Ectodermal cell (in vitro differentiated cells): Measurements from ENCODE around the gene DAB1.

Experiments
- H3K27ac ChIP-seq: 2 replicates; pipeline ENCODE4 v1.7.0; 2013; ENCODE audit warnings: mild to moderate bottlenecking, low read depth, low read length; ENCODE audit not compliant: insufficient read depth, poor library complexity, severe bottlenecking
- H3K27me3 ChIP-seq: 2 replicates; pipeline ENCODE4 v1.7.0; 2013; ENCODE audit warnings: mild to moderate bottlenecking, low read length; ENCODE audit not compliant: insufficient read depth, control insufficient read depth, poor library complexity, severe bottlenecking
- H3K36me3 ChIP-seq: one replicate; pipeline ENCODE4 v1.7.0; 2013; ENCODE audit warnings: low read length; ENCODE audit not compliant: control insufficient read depth, insufficient read depth
- H3K4me1 ChIP-seq: one replicate; pipeline ENCODE4 v1.7.0; 2013; ENCODE audit warnings: low read length; ENCODE audit not compliant: control insufficient read depth, insufficient read depth
- H3K4me3 ChIP-seq: 2 replicates; pipeline ENCODE4 v1.7.0; 2013; ENCODE audit warnings: low read depth, low read length, control low read depth; ENCODE audit not compliant: insufficient read depth
- H3K9me3 ChIP-seq: 2 replicates; pipeline ENCODE4 v1.7.0; 2013; ENCODE audit warnings: mild to moderate bottlenecking, low read length, moderate library complexity; ENCODE audit not compliant: control insufficient read depth
- WGBS, 2 experiments: methylation state at CpG; one replicate each; pipeline ENCODE4 v1.1.7; 2013; ENCODE audit warnings: missing lambda C conversion rate in 2 of 2; 5-methylcytosine and 5-hydroxymethylcytosine counted together

DAB1 gene

GRCh38 chr1:56973923-56974742 is 449.7 kb downstream of the DAB1 start:
- H3K27me3 ChIP-seq = no peaks in the 10 kb centered on the region
- no peaks in the 10 kb centered on the region for H3K36me3 ChIP-seq
- no peak overlapping the region for H3K27ac ChIP-seq
- no peaks in the 10 kb centered on the region for H3K4me1 ChIP-seq
- H3K9me3 ChIP-seq = no peaks in the 10 kb centered on the region
- H3K4me3 ChIP-seq = no peak overlapping the region
- 85 to 90% methylated on average over 5 of the region's 5 CpGs for WGBS, 2 experiments

- H3K27ac ChIP-seq = no peak overlapping the region
- H3K9me3 ChIP-seq = no peaks in the 10 kb centered on the region
- H3K4me3 ChIP-seq = no peak overlapping the region
- H3K4me1 ChIP-seq = no peaks in the 10 kb centered on the region
- WGBS, 2 experiments = 86 to 92% methylated on average over 1 of the region's 1 CpG
- H3K27me3 ChIP-seq = no peaks in the 10 kb centered on the region
- no peaks in the 10 kb centered on the region for H3K36me3 ChIP-seq
These were observed 450.9 kb downstream of the DAB1 start for GRCh38 chr1:56972976-56973375.

GRCh38 chr1:56970280-56970679 is 453.6 kb downstream of the DAB1 start:
- 98% methylated on average over 1 of the region's 1 CpG for WGBS, 2 experiments
- no peaks in the 10 kb centered on the region for H3K9me3 ChIP-seq

GRCh38 chr1:56968878-56969495 is 454.9 kb downstream of the DAB1 start:
- Histone ChIP-seq H3K4me3 (no peak overlapping the region), H3K27ac (no peak overlapping the region), H3K4me1 (no peaks in the 10 kb centered on the region), H3K27me3 (no peaks in the 10 kb centered on the region), H3K9me3 (no peaks in the 10 kb centered on the region), H3K36me3 (no peaks in the 10 kb centered on the region)
- WGBS, 2 experiments = 93 to 95% methylated on average over 2 of the region's 2 CpGs

More at GRCh38 chr1:56970280-56970679, 453.6 kb downstream of the DAB1 start:
- no peaks in the 10 kb centered on the region for H3K36me3 ChIP-seq
- H3K27ac ChIP-seq = no peak overlapping the region
- no peaks in the 10 kb centered on the region for H3K27me3 ChIP-seq
- H3K4me1 ChIP-seq = no peaks in the 10 kb centered on the region
- H3K4me3 ChIP-seq = no peak overlapping the region

- Histone ChIP-seq H3K36me3 (no peaks in the 10 kb centered on the region), H3K4me1 (no peaks in the 10 kb centered on the region), H3K27me3 (no peaks in the 10 kb centered on the region), H3K4me3 (no peak overlapping the region), H3K27ac (no peak overlapping the region), H3K9me3 (no peaks in the 10 kb centered on the region)
- WGBS, 2 experiments = 55 to 58% methylated on average over 15 of the region's 15 CpGs
These were observed 455.7 kb downstream of the DAB1 start for GRCh38 chr1:56967900-56968832.

- Histone ChIP-seq H3K27ac (no peak overlapping the region), H3K4me3 (no peak overlapping the region), H3K27me3 (no peaks in the 10 kb centered on the region), H3K9me3 (no peaks in the 10 kb centered on the region), H3K36me3 (no peaks in the 10 kb centered on the region), H3K4me1 (no peaks in the 10 kb centered on the region)
- 75 to 84% methylated on average over 3 of the region's 3 CpGs for whole genome bisulfite sequencing, 2 experiments
These were observed 456.5 kb downstream of the DAB1 start for GRCh38 chr1:56967355-56967754.

- WGBS, 2 experiments = no CpG with 5 or more reads among the region's 1 CpG
- H3K27ac ChIP-seq = no peak overlapping the region
These were observed 457.2 kb downstream of the DAB1 start for GRCh38 chr1:56966698-56966999.

GRCh38 chr1:56965916-56966697 is 457.8 kb downstream of the DAB1 start, which contains the start of gene C8B:
Gene C8B (minus strand): TSS chr1:56966015. CDS start chr1:56965948, 67 bp downstream.
- WGBS, 2 experiments = 99 to 100% methylated on average over 3 of the region's 3 CpGs
- no peak within 1 kb of the TSS for H3K27ac ChIP-seq
- H3K36me3 ChIP-seq = no peaks in the 10 kb centered on the region
- H3K9me3 ChIP-seq = no peaks in the 10 kb centered on the region
- no peaks in the 10 kb centered on the region for H3K4me1 ChIP-seq
- H3K27me3 ChIP-seq = no peaks in the 10 kb centered on the region
- no peak within 1 kb of the TSS for H3K4me3 ChIP-seq

More at GRCh38 chr1:56966698-56966999, 457.2 kb downstream of the DAB1 start:
- no peaks in the 10 kb centered on the region for H3K9me3 ChIP-seq
- no peaks in the 10 kb centered on the region for H3K4me1 ChIP-seq
- no peak overlapping the region for H3K4me3 ChIP-seq
- H3K36me3 ChIP-seq = no peaks in the 10 kb centered on the region
- no peaks in the 10 kb centered on the region for H3K27me3 ChIP-seq

GRCh38 chr1:56965191-56965590 is 458.7 kb downstream of the DAB1 start:
- no peaks in the 10 kb centered on the region for H3K36me3 ChIP-seq
- H3K9me3 ChIP-seq = no peaks in the 10 kb centered on the region
- H3K4me1 ChIP-seq = no peaks in the 10 kb centered on the region
- H3K4me3 ChIP-seq = no peak overlapping the region
- no peaks in the 10 kb centered on the region for H3K27me3 ChIP-seq
- H3K27ac ChIP-seq = no peak overlapping the region
- 90 to 95% methylated on average over 3 of the region's 3 CpGs for WGBS, 2 experiments
